ENCODE results near the gene FGGY. TPM values are rescaled to one million over a fixed set of nuclear protein-coding genes. Genes with fewer than 3 reads are reported as not detected.
"Not testable (repeated sequence)": the region's sequence is repeated elsewhere in the genome, so short reads cannot be mapped to it uniquely, and the experiment has no call there.

The FGGY gene
- total RNA-seq, 1 donor: 10.8 TPM

DNA sequence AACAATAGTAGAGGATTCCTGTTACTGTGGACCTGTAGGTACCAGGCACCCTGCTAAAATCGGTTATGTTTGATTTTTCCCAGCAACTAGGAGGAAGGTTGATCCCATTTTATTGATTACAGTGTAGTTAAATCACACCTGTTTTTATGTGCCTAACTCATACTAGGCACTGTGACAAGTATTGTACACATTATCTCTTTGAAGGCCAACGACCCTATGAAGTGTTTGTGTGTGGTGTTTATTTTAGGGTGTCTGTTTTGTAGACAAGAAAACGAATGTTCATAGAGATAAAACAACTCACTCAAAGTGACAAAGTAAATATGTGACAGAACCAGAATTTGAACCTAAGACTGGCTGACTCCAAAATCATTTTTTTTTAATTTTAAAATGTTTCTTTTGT lies 49.5 kb downstream of the FGGY start:
- DNase-seq (ENCODE audit: low read depth in 2 of 3, low spot score in 2 of 3): no peak

DNA sequence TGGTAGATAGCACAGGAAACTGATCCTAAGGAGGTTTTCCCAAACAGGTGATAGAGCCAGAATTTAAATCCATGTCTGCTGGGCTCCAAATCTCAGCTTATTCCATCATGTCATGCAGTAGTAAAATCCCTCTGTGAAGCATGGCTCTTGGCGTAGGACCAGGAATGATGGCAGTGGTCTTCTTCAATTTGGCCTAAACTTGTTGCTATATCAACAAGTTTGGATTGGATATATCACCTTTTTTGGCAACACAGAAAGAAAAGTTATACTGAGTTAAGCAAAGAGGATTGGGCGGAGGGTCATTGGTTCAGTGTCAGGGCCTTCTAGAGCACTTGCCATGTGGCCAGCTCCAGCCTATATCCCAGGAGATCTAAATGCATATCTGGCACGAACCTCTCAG lies 52.2 kb downstream of the FGGY start:
- DNase-seq (ENCODE audit: low read depth in 2 of 3, low spot score in 2 of 3): no peak

DNA sequence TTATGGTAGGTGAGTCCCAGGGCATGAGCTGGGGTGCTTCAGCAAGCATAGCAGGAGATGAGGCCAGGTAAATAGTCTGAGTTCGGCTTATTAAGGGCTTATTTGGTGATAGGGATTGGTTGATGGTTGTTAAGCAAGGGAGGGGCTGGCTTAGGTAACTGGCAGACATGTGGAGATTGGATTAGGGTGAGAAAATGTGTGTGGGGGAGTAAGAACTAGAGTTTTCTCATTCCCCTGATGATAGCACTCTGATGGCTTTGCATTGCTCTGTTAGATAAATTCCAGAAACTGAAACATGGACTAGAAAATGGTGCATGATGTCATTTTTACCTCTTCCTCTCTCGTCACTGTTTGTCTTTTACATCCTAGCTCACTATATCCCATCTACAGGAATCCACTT lies 53.6 kb downstream of the FGGY start:
- DNase-seq (ENCODE audit: low read depth in 2 of 3, low spot score in 2 of 3): no peak

DNA sequence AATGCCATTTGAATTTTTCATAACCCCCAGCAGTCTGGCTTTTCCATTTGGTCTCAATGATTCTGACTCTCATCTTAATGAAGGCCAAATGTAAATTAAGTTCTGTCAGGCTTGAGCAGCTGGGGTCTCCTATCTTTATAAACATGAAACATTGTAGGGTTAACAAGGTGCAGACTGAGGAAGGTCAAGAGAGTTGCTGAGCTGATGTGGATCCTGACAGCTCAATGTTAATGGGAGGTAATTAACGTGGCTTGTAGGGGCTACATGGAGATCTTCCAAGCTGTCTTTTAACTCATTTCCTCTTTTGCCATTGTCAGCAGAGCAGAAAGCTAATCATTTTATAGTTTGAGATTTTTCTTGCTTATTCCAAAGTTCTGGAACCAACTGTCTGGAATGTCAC lies 55.2 kb downstream of the FGGY start:
- DNase-seq (ENCODE audit: low read depth in 2 of 3, low spot score in 2 of 3): no peak

DNA sequence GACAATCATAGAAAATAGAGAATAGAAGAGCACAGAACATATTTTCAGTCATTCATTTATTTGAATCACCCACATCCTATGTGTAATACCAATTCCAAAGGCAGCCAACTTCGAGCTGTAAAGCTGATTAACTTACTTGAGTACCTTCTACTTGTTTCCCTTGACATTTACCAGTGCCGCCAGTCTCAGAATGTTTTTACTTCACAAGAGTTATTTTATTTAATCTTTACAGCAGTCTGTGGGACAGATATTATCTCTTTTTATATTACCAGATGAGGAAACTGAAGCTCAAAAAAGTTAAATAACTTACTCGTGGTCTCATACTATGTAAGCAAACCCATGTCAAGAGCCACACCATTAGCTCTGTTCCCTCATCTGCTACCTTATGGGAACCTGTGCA lies 56.6 kb downstream of the FGGY start:
- no peak for DNase-seq (ENCODE audit: low read depth in 2 of 3, low spot score in 2 of 3)

DNA sequence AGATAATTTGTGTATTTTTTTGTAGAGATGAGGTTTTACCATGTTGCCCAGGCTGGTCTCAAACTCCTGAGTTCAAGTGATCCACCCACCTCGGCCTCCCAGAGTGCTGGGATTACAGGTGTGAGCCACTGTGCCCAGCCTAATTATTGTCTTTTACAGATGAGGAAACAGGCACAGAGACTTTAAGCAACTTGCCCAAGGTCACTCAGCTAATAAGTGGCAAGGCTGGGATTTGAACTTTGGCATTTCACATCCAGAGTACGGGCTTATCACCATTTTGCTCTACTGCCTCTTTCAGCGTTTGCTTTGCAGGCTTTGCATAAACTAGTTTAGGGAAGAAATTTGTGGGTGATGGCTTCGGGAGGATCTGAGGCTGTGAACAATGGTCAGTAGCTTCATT lies 57.3 kb downstream of the FGGY start:
- DNase-seq (ENCODE audit: low read depth in 2 of 3, low spot score in 2 of 3): not testable (repeated sequence)

DNA sequence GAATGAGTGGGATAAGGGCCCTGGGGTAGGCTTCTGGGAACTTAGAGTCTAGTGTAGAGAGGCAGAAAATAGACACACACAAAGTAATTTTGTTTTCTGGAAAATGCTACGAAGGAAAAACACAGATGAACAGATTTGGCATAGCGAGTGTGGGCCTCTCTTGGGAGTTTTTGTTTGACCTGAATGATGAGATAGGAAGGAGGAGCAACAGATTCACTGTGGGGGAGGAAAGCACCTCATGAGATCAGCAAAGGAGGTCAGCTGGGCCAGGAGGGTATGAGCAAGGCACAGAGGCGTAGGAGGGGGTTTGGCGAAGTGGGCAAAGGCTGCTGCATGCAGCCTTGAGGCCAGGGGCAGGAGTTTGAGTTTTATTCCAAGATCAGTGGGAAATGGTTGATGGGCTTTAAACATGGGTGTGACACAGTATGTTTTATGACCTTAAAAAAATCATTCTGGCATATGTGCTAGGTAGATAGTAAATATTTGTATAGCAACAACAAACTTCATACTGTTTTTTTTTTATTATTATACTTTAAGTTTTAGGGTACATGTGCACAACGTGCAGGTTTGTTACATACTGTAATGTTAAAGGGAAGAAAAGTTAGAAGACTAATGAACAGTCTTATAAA lies 57.9 kb downstream of the FGGY start:
- no peak for DNase-seq (ENCODE audit: low read depth in 2 of 3, low spot score in 2 of 3)

DNA sequence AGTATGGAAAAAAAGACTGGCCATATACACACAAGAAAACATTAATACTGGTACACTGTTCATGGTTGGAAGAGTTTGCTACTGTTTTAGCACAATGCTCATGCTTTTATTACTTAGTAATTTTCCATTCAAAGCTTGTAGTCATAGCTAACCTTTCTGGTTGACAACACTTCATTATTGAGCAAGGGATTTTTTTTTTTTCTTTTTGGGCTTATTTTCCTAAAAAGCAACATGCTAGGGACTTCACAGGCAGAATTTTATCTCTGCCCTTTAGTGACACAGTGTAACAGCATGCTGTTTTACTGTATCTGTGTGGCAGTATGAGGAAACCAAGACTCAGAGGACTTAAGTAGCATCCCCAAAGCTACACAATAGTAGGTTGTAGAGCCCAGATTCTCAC lies 58.5 kb downstream of the FGGY start:
- no peak for DNase-seq (ENCODE audit: low read depth in 2 of 3, low spot score in 2 of 3)

DNA sequence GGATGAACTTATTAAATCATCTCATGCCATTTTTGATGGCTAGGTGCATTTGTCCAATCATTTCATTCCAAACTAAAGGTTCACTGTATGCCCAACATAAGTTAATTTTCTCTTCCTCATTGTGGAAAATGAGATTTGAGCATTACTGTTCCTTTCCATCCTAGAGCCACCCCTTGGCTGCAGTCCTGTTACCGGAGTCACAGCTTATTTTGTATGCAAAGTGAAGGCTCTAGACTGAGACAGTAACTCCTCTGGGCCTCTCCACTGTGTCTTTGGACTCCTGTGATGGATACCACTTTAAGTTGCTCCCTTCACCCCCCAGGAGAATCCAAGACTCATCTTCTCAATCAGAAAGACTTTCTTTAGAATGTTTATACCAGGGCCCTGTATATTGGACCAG lies 59.7 kb downstream of the FGGY start:
- DNase-seq (ENCODE audit: low read depth in 2 of 3, low spot score in 2 of 3): no peak

DNA sequence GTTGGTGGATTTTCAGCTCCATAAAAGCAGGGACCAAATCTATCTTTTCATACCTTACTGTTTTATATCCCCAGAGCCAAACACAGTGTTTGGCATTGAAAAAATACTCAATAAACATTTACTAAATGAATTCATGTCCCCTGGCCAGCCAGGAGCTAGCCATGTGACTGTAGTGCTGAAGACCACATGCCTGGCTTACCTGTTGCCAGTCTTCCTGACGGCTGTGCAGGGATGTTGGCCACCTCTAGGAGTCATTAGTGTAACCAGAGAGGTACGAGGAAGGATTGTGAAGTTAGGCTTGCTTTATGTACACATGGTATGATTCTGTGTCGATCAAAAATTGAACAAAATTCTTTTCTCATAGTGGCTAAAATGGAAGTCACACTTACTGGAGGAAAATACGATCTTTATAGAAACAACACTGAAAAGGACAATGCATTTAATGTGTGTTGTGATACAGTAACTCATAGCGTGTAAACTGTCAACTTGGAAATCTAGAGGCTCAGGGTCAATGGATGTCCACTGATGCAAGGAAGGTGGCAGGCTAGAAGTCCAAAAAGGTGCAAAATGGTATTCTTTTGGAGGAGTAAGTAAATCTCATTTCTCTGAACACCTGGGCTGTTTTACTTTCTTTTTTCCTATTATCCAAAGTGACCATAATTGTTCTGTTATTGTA lies 60.9 kb downstream of the FGGY start:
- no peak for DNase-seq (ENCODE audit: low read depth in 2 of 3, low spot score in 2 of 3)

DNA sequence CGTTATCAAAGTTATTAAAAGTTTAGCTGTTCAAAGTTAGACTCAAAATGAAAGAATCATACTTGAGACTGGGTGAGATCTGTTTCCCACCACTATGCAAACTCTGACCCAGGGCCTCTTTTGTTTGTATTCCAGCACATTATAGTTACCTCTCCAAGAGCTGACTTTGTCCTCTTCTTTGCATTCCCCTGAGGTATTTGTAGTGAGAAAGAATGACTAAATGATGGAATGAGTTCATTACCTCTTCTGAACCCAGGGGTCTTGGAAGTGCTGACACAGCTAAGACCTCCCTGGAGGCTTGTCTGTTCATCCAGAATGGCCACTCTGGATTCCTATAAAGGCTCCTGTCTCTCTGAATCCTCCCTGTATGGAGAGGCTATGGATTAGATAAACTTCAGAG lies 62.4 kb downstream of the FGGY start:
- no peak for DNase-seq (ENCODE audit: low read depth in 2 of 3, low spot score in 2 of 3)

DNA sequence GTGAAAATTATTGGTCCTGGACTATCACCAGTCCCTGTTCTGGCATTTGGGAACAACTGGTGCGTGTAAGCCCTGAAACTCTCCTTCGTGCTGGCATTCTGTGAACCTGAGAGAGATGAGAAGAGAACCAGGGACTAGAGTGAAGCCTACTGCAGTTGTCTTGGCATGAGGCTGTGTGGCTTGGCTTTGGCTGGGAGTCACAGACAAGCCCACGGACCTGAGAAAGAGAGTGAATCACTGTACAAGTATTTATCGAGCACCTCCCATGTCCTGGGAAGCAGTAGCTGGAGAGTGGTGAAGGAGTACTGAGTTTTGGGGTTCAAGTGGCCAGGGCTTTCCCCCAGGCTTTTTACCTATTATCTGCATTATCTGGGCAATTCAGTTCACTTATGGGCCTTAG lies 63.3 kb downstream of the FGGY start:
- no peak for DNase-seq (ENCODE audit: low read depth in 2 of 3, low spot score in 2 of 3)

DNA sequence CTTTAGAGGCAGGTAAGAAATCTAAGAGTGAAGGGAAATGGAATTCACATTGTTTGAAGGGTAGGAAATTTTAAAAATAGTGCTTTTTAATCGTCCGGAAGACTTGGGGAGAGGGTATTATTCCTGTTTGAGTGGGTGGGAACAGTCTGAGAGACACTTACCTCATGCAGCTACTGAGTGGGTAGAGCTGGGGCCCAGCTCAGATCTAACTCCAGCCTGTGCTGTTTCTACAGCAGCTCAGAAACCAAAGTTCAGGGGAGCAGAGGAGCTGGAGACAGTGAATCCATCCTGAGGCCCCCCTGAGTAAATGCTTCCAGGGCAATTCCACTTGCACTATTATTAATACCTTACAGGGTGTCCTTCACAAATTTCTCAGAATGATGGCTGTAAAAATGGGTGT lies 63.8 kb downstream of the FGGY start:
- DNase-seq (ENCODE audit: low read depth in 2 of 3, low spot score in 2 of 3): no peak

DNA sequence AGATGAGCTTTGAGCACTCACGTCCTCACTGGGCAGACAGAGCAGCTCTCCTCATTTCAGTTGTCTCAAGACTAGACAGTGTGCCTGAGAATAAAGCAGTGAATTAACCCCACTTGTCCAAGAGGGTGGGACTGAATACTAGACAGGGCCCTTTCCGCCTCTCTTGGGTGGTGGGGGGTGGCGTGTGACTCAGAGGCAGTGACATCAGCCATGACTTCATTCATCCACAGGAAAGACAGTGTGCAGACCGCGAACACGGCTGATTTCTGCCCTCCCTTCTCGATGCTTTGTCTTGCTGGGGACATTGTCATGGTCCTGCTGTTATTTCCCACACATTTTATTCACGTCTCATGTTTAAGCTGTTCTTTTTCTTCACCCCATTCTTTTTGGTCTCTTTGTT lies 64.9 kb downstream of the FGGY start:
- DNase-seq (ENCODE audit: low read depth in 2 of 3, low spot score in 2 of 3): no peak

DNA sequence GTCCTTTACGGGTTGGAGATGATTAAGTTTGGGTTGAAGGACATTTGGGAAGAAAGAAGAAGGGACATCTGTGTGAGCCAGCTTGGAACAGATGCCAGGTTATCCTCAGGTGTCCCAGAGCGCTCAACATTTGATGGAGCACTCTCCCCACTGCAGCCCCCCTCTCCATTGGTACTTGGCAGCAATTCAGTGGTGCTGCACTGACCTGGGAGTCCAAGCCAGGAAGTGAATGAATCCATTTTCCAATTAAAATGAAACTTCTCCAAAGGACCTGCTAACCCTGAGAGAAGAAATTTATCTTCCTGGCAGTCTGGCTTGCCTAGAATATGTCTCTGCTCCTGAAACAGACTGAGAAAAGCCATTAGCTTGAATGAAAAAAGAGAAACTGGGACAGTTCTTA lies 67.1 kb downstream of the FGGY start:
- DNase-seq (ENCODE audit: low read depth in 2 of 3, low spot score in 2 of 3): no peak

DNA sequence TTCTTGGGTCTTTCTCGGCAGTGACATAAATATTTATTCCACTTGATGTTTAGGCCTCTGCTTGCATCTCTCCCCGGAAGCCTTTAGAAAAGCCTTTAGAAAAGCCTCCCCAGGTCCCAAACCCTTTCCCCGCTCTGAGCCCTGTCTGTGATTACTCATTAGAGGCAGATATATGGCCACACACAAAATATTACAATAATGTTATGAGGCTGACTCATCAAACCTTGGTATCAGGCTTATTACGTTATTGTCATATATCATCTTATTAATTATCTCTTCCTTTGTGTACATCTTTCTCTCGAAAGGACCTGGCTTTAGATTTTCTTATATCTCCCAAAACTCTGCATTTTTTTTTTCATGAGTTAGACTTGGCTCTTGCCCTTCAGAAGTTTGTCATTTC lies 69.5 kb downstream of the FGGY start:
- DNase-seq (ENCODE audit: low read depth in 2 of 3, low spot score in 2 of 3): no peak

DNA sequence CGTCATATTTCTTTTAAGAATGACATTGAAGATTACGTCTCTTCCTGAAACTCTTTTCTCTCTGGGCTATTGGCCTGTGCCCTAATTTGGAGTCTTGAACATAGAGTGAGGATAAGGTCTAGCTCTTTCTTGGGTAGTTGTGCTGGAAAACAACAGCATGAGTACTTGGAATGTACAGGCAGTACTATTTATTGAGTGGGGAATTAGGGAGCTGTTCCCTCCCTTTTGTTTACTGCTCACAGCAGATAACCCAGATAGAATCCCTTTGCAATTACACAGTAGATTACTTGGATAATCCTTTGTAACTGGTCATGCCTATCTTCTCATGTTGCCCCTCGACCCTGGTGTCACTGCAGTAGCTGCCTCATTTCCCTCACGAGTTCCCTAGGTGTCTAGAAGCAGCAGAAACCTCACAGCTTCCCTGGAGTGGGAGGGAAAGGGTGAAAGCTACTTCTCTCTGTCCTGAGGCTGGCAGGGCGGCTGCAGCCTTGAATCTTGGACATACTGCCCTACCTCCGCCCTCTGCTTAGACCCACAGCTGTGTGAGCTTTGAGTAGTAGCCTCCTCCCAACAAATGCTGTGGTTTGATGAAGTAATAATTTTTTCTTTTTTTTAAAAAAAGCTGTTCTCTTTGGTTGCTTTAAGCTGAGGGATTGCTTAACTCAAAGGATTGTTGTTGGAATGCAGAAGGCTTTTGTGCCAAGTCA lies 70.6 kb downstream of the FGGY start:
- no peak for DNase-seq (ENCODE audit: low read depth in 2 of 3, low spot score in 2 of 3)

DNA sequence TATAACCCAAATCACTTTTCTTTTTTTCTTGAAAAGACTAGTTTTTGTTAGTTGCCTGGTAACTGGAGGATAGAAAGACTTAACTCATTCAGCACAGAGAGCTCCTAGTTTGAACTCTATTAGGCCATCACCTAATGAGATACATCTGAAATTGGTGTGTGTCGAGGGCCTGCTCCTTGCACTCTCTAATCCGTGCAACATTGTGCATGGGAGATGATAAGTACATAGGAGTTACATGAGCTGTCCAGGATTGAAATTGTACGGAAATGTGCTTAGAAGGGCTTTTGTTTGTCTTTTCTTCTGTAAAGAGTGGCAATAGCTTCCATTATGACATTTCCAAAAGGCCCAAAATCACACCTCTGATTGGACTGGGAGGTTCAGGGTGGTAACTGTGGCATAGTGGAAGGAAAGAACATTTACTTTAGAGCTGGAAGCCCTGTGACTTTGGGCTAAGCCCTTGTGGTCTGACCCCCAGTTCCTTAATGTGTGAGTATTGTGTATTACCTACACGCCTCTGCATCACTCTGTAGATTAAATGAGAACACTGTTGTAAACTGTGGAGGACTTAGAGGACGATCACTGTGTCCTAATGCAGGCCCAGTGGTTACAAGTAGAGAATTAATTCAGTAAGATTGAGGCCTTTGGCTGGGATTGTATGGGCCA lies 71.2 kb downstream of the FGGY start:
- no peak for DNase-seq (ENCODE audit: low read depth in 2 of 3, low spot score in 2 of 3)

DNA sequence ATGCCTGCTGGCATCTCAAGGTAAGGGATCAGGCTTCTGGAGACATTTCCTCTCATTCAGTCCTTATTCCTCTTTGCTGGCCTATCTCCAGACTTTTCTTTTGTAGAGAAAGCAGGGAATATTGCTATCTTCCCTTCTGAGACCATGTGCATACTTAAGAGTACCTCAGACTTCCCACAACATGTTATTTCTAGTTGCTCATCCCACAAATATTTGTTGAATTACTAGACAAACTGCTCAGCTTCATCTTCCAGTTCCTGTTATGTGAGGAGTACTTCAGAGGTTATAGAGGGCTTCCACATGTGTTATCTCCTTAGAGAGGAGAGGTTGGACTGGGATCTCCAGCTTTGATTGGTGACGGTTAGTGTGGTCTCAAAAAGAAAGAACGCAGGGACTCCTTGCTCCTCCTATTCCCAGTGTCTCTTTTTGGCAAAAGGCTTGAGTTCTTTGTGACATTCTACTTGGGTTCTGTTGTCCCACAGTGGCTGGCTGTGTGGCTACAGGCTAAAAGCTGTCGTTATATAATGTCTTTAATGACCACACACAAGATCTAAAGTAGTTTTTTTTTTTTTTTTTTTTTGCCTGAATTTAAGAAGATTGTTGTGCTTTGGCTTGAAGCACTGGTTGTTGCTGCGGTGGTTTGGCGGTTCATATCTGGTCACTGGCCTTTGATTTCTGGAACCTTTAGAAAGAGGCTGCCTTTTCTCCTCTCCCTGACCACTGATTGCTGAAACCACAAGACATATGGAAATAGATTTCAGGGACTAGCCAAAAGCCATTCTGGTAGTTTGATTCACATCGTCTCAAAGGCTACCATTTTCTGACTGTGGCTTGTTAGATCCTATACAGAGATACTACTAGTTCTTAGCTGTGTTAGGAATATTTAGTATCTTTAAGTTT lies 78.7 kb downstream of the FGGY start:
- DNase-seq (ENCODE audit: low read depth in 2 of 3, low spot score in 2 of 3): no peak

DNA sequence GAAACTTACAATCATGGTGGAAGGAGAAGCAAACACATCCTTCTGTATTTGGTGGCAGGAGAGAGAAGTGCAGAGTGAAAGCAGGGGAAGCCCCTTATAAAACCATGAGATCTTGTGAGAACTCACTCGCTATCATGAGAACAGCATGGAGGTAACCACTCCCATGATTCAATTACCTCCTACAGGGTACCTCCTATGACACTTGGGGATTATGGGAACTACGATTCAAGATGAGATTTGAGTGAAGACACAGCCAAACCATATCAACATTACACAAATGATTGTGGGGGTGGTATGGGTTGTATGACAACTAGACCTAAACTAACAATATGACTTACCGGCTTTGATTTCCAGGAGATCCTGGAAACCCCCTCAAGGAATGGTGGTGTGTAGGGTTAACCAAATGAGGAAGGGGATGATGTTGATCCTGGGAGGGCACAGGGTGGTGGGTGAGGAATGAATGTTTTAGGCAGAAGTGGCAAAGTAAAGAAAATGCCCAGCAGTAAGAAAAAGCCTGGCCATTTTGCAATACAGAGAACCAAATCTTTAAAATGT lies 80.5 kb downstream of the FGGY start:
- no peak for DNase-seq (ENCODE audit: low read depth in 2 of 3, low spot score in 2 of 3)

Measured in hematopoietic multipotent progenitor cell (in vitro differentiated cells).